Amniotic stem cell (primary cell): ENCODE measurements around the gene ITSN1.
"Not testable (repeated sequence)": the region's sequence is repeated elsewhere in the genome, so short reads cannot be mapped to it uniquely, and the experiment has no call there.

Experiments
- DNase-seq: peaks from one replicate; lab custom pipeline; 2025; lab: John Stamatoyannopoulos, UW

The ITSN1 gene

GRCh38 chr21:33892853-33893252 lies 250.6 kb downstream of the ITSN1 start:
- DNase-seq = no peak

- DNase-seq = no peak
Observed at GRCh38 chr21:33893917-33894316, 251.6 kb downstream of the ITSN1 start.

- peak; percentile 78 for DNase-seq
Observed at GRCh38 chr21:33894736-33895288, 252.5 kb downstream of the ITSN1 start.

GRCh38 chr21:33895356-33895755 lies 253.1 kb downstream of the ITSN1 start:
- DNase-seq = no peak

GRCh38 chr21:33896691-33897090 lies 254.4 kb downstream of the ITSN1 start:
- DNase-seq = no peak

GRCh38 chr21:33897098-33897497 lies 254.8 kb downstream of the ITSN1 start:
- DNase-seq = no peak

GRCh38 chr21:33897739-33898138 lies 255.4 kb downstream of the ITSN1 start:
- DNase-seq = no peak

GRCh38 chr21:33898586-33898985 lies 256.3 kb downstream of the ITSN1 start:
- DNase-seq = no peak

- no peak for DNase-seq
Observed at GRCh38 chr21:33899199-33899598, 256.9 kb downstream of the ITSN1 start.

- no peak for DNase-seq
Observed at GRCh38 chr21:33901412-33902288, 259.3 kb downstream of the ITSN1 start.

GRCh38 chr21:33902349-33902748 lies 260.0 kb downstream of the ITSN1 start:
- no peak for DNase-seq

GRCh38 chr21:33904041-33904440 lies 261.7 kb downstream of the ITSN1 start:
- no peak for DNase-seq

- no peak for DNase-seq
Observed at GRCh38 chr21:33908760-33909159, 266.5 kb downstream of the ITSN1 start.

- DNase-seq = no peak
Observed at GRCh38 chr21:33909756-33910155, 267.5 kb downstream of the ITSN1 start.

GRCh38 chr21:33914188-33914587 lies 271.9 kb downstream of the ITSN1 start:
- DNase-seq = no peak

GRCh38 chr21:33915368-33916199 lies 273.3 kb downstream of the ITSN1 start, which contains the start of gene ATP5PO:
TSS of gene ATP5PO (minus strand) at chr21:33915804. CDS start at chr21:33915763, 41 bp downstream.
- peak; percentile 95 for DNase-seq

- no peak for DNase-seq
Observed at GRCh38 chr21:33916200-33916567, 273.9 kb downstream of the ITSN1 start.

- no peak for DNase-seq
Observed at GRCh38 chr21:33917421-33917820, 275.1 kb downstream of the ITSN1 start.

GRCh38 chr21:33924079-33924765 lies 281.9 kb downstream of the ITSN1 start:
- peak; percentile 58 for DNase-seq

- no peak for DNase-seq
Observed at GRCh38 chr21:33924766-33925100, 282.4 kb downstream of the ITSN1 start.

- DNase-seq = not testable (repeated sequence)
Observed at GRCh38 chr21:33926248-33926647, 283.9 kb downstream of the ITSN1 start.
